Middle frontal gyrus (tissue), 1 donor: ENCODE measurements around the gene GLRX2.

ENCODE experiments used
- DNase-seq: peaks from one replicate; pipeline ENCODE4 v3.0.0-alpha.2; 2015; ENCODE audit warnings: low spot score; ENCODE audit errors: extremely low spot score

GLRX2 gene

GRCh38 chr1:193113258-193113991 lies 8.2 kb upstream of the GLRX2 start:
- DNase-seq = no peak

GRCh38 chr1:193111641-193112090 lies 6.5 kb upstream of the GLRX2 start:
- DNase-seq = no peak

GRCh38 chr1:193110864-193111263 lies 5.7 kb upstream of the GLRX2 start:
- no peak for DNase-seq

- DNase-seq = no peak
These were observed 5.0 kb upstream of the GLRX2 start for GRCh38 chr1:193110246-193110645.

GRCh38 chr1:193109619-193110018 lies 4.4 kb upstream of the GLRX2 start:
- DNase-seq = no peak

GRCh38 chr1:193108471-193108870 lies 3.3 kb upstream of the GLRX2 start:
- DNase-seq = no peak

- DNase-seq = no peak
These were observed 585 bp upstream of the GLRX2 start for GRCh38 chr1:193105821-193106177.

GRCh38 chr1:193104502-193104906 lies 710 bp downstream of the GLRX2 start:
- peak; percentile 27 for DNase-seq

GRCh38 chr1:193103759-193104501 lies 1.3 kb downstream of the GLRX2 start:
- DNase-seq = no peak

GRCh38 chr1:193102662-193103061 lies 2.6 kb downstream of the GLRX2 start:
- no peak for DNase-seq

GRCh38 chr1:193094112-193094511 lies 11.1 kb downstream of the GLRX2 start:
- DNase-seq = no peak

GRCh38 chr1:193090865-193091264 lies 14.3 kb downstream of the GLRX2 start:
- no peak for DNase-seq

- DNase-seq = no peak
These were observed 17.3 kb downstream of the GLRX2 start for GRCh38 chr1:193087893-193088292.

GRCh38 chr1:193086342-193086741 lies 18.9 kb downstream of the GLRX2 start:
- no peak for DNase-seq

- no peak for DNase-seq
These were observed 20.0 kb downstream of the GLRX2 start for GRCh38 chr1:193085263-193085662.

GRCh38 chr1:193083365-193084088 lies 21.7 kb downstream of the GLRX2 start:
- no peak for DNase-seq

- no peak for DNase-seq
These were observed 26.0 kb downstream of the GLRX2 start for GRCh38 chr1:193079187-193079586.

GRCh38 chr1:193077991-193078390 lies 27.2 kb downstream of the GLRX2 start:
- no peak for DNase-seq

GRCh38 chr1:193070942-193071341 lies 34.3 kb downstream of the GLRX2 start:
- DNase-seq = no peak

GRCh38 chr1:193070386-193070753 lies 34.8 kb downstream of the GLRX2 start:
- DNase-seq = no peak

- DNase-seq = no peak
These were observed 35.3 kb downstream of the GLRX2 start for GRCh38 chr1:193069748-193070385.

GRCh38 chr1:193068013-193068412 lies 37.2 kb downstream of the GLRX2 start:
- no peak for DNase-seq
